ENCODE data around the gene CAPZB.

DNA sequence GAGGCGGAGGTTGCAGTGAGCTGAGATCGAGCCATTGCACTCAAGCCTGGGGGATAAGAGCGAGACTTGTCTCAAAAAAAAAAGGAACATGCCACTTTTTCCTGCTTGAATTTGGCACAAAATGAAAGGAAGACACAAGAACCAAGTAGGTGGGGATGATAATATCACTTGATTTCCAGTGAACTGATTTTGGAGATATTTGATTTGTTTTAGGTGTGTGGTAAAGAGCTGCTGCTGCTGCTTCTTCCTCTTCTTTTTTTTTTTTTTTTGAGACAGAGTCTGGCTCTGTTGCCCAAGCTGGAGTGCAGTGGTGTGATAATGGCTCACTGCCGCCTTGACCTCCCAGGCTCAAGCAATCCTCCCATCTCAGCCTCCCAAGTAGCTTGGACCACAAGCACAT, 29.9 kb upstream of the CAPZB start:
- no peak for TF ChIP-seq POLR2A (IDR thresholded peaks at IDR 0.05)
- no peak for TF ChIP-seq CTCF (IDR thresholded peaks at IDR 0.05)

Data from breast epithelium (tissue), 3 donors.